Stimulated activated CD4-positive, alpha-beta T cell treated with anti-CD3 and anti-CD28 coated beads, Interleukin-1b, Interleukin-23, amount 100 ng/mL, for 24 hours (primary cell): Measurements from ENCODE around the gene LPCAT2.

Source experiments
- DNase-seq, 4 experiments: peaks; one replicate each; pipeline ENCODE4 v3.0.0-alpha.2; 2020; ENCODE audit warnings: low read depth in 4 of 4, low spot score in 1 of 4

The LPCAT2 gene

DNA sequence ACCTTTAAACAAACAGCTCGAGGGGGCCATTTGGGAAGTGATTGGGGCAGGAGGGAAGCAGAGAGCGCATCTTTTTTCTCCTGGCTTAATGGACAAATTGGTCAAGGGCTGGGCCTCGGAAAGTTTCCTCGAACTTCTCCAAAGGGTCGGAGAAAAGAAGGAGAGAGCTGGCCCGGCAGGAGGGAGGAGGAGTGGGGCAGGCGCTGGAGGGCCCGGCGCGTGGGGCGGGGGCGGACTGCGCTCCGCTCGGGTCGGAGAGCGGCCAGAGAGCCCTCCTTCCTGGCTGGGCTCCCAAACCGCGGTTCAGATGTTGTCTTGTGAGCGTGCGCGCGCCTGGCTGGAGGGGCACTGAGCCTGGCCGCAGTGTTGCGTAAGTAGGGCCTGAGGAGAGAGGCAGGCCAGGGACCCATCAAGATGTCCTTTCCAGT, 28.6 kb upstream of the LPCAT2 start:
- DNase-seq, result no peak

DNA sequence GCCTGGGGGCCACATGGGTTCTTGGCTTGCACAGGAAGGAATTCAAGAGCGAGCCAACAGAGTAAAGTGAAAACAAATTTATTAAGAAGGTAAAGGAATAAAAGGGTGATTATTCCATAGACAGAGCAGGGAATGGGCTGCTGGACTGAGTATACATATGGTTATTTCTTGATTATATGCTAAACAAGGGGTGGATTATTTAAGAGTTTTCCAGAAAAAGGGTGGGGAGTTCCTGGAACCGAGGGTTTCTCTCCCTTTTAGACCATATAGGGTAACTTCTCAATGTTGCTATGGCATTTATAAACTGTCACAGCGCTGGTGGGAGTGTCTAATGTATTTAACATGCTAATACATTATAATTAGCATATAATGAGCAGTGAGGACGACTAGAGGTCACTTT, 27.8 kb upstream of the LPCAT2 start:
- DNase-seq, result no peak

DNA sequence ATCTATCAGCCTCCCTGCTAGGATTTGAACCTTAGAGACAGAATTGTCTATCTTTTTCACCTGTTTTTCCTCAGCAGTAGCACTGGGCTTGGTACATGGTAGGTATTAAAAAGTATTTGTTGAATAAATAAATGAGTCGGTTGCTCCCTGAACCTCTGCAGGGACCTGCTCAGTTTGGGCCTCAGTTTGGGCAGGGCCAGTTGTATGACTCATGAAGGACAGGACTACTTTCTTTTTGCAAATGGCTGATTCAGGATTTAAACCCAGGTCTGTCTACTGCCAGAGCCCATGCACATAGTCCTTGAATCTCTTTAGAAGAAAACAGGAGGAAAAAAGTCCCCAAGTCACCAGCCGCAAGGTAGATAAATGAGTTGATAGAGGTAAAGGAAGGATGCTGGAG, 26.8 kb upstream of the LPCAT2 start:
- DNase-seq, result no peak

DNA sequence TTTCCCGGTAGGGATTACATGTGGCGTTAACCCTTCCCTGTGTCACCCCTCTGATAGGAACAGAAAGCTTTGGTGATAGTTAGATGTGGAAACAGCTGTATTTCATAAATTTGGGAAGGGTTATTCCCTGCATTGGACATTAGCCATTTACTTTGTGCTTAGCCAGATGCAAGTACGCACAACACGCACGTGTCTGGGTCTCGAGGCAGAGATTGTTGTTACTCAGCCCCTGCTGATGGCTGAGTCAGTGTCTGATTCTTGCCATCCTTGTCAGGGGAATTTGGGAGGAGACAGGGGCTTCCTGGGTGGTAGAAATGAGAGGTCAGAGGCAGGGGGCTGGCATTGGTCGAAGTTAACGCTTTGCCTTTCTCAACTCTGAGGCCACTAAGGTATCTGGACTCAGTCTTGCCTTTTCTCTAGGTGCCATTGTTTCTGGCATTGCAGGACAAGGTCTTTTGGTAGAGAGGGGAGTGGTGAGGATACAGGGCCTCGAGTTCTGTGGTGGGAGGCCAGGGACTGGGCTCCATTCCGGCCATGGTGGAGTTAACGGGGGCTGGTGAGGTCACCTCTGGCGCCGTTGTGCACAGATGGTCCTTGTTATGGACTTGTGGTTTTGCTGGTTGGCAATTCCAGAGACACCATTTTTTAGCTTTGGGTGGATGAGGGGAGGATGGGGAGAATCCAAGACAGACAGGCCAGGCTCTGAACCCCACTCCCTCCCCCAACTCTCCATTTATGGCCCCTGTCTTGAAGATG, 21.6 kb upstream of the LPCAT2 start:
- DNase-seq, result no peak

DNA sequence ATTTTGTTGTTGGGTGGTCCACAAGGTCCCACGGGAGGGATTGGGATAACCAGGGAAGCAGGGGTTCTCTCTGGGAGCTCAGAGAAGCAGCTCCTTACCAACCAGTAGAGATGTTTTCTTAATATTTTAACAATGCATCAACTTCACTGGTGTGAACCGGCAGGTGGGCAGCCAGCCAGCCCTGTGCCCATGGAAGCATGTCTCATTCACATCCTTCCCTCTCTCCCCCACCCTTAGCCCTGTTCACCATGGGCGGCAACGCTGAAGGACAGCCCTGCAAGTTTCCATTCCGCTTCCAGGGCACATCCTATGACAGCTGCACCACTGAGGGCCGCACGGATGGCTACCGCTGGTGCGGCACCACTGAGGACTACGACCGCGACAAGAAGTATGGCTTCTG, 20.6 kb upstream of the LPCAT2 start:
- DNase-seq, result no peak

DNA sequence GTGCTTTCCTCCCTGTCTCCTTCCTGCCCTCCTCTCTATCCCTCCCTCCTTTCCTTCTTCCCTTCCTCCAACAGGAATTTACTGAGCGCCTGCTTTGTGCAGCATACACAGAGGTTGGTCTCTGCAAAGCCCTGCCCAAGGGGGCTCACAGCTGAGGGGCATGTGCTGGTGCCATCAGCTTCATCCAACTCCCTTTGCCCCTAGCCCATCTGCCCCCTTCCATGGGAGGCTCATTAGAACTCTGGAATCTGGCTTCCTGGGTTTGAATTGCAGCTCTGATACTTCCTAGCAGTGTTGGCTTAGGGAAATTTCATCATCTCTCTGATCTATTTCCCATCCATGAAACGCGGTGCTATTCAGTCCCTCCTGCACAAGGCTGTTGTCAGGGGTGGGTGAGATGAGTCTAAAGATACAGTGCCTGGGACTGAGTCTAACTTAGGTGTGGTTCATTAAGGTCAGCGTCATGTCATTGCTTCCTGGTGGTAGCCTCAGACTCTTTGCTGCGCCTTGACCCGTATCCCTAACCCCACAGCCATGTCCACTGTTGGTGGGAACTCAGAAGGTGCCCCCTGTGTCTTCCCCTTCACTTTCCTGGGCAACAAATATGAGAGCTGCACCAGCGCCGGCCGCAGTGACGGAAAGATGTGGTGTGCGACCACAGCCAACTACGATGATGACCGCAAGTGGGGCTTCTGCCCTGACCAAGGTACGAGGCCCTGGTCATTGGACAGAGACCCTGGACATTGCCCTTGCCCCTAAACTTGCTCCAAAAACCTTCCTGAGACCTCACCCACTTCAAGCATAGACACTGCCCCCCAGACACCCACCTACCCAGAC, 19.5 kb upstream of the LPCAT2 start:
- DNase-seq, result no peak

DNA sequence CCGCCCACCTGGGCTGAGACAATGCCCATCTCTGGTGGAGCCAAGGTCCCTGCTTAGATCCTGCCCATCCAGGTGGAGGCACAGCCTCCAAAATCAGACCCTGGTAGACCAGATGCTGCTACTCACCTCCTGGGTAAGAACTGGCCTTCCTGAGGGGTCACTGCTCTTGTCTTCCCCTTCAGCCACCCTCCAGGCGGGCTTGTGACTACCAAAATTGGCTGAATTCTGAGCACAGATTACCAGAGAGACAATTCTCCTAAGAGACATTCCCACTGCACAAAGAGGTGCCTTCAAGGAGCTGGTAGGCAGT, 19.0 kb upstream of the LPCAT2 start:
- no peak for DNase-seq

DNA sequence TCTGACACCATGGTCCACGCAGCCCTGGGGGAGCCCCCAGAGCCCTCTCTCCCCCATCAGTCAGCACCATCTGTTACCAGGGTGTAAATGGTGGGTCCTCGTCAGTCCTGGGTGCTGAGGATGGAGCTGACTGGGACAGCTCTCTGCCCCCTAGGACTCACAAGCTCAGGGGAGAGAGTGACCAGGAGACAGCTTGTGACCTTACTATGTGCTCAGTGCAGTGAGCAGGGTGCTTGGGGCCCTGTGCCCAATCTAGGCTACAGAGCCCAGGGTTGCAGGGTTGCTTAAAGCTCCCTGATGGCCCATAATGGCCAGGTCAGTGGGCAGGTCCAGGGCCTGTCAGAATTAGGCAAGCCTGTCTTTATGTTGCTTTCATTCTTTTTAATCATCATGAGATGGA, 18.6 kb upstream of the LPCAT2 start:
- DNase-seq, result no peak

DNA sequence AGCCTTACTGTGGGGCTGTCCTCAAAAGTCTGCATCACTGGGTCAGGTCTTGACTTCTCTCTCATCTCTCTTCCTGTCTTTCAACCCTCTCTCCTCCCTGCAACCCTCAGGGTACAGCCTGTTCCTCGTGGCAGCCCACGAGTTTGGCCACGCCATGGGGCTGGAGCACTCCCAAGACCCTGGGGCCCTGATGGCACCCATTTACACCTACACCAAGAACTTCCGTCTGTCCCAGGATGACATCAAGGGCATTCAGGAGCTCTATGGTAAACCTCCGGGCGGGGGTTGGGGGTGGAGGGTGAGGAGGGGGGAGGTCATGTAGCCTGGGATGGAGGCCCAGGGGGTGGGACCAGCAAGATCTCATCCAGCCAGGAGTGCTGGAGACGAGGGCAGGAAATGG, 17.2 kb upstream of the LPCAT2 start:
- DNase-seq, result no peak

DNA sequence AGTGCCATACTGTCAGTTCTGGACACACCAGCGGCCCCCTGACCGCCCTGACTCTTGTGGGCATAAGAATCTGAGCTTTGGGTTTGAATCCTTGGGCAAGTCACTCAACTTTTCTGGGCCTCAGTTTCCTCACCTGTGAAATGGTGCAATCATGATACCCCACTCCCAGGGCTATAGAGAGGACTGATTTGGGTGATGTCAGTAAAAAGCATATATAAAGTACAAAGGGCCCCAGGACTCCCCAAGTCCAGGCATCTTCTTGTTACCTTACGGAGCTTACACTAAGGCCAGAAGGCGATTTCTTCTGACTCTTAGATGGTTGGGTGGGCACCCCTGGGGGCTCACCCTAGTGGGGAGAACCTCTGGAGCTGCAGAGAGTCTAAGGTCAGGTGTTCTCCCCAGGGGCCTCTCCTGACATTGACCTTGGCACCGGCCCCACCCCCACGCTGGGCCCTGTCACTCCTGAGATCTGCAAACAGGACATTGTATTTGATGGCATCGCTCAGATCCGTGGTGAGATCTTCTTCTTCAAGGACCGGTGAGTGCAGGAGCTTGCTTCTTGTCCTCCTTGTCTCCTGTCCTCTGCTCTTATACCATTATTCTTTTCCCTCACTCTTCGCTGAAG, 16.0 kb upstream of the LPCAT2 start:
- no peak for DNase-seq

DNA sequence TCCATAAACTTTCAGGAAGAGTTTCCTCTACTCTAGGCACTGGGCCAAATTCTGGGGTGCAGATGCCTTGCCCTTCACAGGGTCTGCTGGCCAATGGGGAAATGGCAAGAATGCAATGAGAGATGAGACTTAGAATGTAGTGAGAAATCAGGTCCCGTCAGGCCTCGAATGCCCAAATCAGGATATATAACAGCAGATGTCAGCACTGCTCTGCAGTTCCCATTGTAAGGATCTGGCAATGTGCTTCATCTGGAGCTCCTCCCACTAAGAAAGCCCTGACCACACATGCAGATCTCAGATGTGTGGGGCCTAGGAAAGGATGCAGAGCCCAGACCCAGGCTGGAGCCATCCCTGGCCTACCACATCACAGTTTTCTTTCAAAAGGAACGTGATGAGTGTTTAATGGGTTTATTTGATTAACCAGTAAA, 13.9 kb upstream of the LPCAT2 start:
- DNase-seq, result no peak

DNA sequence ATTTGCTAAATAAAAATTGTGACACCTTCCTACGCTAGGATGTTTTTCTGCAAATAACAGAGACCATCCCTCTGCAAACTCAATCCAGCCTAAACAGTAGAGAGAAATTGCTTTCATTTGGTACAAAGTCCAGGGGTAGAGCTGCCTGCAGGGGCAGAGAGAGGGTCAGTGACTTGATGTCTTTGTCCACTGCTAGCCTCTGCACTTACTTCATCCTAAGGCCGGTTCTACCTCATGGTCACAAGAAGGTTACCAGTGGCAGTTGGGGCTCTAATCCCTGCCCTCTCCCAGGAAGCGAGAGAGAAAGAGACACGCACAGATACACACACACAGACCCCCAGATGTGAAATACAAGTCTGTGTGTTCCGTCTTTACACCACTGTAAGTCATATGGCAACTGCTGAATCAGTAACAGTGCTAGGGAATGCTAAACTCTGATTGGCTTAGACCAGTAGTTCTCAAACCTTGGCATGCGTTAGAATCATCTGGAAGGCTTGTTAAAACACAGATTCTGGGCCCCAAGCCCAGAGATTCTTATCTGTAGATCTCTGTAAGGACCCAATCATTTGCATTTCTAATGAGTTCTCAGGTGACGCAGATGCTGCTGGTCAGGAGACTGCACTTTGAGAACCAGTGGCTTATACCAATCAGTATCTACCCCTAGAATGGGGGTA, 13.1 kb upstream of the LPCAT2 start:
- no peak for DNase-seq

DNA sequence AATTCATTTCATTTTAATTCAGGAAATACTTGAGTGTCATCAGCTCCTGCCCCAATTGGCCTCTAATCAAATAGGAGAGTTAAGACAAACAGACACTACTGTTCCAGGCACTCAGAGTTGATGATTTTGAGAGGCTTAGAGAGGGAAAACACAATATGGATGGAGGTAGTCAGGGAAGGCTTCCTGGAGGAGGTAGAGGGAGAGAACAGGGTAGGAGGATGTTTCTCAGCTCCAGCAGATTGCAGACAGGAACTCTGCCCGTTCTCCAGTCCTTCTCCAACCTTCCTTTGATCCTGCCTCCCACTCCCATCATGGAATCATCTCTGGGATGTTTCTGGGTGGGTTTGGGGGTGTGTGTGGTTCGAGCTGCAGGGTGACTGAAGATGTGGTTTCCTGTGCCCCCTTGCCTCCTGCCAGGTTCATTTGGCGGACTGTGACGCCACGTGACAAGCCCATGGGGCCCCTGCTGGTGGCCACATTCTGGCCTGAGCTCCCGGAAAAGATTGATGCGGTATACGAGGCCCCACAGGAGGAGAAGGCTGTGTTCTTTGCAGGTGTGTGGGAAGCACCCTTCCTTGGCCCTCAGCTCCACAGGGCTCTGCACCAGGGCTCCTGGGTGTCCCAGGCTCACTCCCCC, 12.2 kb upstream of the LPCAT2 start:
- DNase-seq, result no peak

DNA sequence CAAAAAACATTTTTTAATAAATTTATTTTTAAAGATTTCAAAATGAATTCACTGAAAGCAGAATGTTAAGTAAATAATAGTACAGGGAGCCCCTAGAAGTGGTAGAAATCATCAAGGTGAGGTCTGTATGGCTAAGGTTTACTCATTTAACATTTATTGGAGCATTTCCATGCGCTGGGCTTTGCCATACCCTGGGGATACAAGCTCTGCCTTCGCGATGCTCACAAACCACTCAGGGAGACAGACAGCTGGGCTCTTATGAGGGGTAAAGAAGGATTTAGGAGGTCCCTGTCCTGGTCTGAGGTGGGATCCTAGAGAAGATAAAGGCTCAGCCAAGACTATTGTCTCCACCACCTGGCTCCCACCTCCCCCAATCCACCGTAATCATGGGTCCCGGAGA, 11.3 kb upstream of the LPCAT2 start:
- no peak for DNase-seq

DNA sequence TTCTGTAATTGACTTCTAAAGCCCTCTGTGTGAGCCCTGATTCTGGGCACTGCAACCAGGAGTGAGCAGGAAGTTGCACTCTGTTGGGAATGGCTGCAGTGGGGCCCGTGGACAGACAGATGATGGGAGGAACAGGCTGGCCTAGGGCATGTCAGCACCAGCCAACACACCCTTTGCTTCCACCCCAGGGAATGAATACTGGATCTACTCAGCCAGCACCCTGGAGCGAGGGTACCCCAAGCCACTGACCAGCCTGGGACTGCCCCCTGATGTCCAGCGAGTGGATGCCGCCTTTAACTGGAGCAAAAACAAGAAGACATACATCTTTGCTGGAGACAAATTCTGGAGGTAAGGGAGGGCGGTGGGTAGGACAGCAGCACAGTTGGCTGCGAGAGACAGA, 10.8 kb upstream of the LPCAT2 start:
- no peak for DNase-seq

DNA sequence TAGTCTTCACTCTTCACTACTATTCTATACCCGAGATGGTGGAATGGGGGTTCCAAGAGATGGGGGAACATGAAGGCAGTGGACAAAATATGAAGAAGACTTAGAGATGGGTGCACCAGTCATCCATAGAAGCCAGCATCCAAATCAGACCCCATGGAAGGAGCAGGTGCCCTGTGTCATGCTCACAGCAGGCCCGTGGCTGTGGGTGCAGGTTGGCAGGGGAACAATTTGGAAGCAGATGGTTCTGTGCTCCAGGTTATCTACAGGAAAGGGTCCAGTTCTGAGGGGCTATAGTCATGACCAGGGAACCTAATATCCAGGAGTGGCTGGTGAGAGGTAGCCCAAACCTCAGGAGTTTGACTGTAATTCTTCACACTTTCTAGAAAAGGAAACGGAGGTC, 9.6 kb upstream of the LPCAT2 start:
- no peak for DNase-seq

DNA sequence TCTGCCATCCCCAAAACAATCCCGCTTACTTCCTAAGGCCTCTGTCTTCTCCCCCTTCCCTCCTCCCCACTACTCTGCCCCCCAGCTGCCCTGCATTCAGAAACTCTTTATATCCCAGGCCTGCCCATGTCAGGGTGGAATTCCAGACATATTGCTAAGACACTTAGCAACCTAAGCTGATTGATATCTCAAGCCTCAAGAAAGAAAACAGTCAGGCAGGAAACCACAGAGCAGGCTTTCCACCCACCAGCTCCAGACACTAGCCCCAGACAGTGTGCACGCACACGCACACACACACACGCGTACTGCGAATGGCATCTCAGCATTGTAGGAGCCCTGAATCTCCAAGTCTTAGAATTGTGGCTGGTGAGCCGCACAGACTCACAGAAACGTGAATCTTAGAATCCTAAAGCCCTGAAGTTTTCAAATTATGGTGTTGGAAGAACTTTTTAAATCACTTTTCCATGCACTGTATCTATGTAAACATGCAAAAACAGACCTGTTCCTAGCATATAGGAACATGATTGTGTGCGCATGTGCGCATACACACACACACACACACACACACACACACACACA, 8.8 kb upstream of the LPCAT2 start:
- DNase-seq, result peak in 1 of 4 experiments; percentile 1

DNA sequence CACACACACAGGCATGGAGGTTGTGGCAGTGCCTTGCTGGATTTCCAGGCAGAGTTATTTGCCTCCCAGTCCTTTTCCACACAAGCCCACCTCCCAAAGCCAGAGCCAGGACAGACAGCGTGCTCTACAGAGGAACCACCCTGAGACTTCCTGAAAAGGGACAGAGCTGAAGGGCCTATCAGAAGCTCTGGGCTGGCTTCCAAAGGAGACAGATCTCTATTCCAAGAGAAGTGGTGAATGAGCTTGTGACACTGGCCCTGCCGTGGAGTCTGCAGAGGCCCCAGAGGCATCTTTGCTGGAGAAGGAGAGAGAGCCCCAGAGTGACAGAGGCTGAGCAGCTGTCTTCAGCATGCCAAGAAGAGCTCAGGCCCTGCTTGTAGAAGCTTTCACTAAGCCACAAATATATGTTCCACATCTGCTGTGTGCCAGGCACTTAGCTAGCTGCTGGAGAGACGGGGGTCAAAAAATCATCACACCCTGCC, 8.3 kb upstream of the LPCAT2 start:
- no peak for DNase-seq

DNA sequence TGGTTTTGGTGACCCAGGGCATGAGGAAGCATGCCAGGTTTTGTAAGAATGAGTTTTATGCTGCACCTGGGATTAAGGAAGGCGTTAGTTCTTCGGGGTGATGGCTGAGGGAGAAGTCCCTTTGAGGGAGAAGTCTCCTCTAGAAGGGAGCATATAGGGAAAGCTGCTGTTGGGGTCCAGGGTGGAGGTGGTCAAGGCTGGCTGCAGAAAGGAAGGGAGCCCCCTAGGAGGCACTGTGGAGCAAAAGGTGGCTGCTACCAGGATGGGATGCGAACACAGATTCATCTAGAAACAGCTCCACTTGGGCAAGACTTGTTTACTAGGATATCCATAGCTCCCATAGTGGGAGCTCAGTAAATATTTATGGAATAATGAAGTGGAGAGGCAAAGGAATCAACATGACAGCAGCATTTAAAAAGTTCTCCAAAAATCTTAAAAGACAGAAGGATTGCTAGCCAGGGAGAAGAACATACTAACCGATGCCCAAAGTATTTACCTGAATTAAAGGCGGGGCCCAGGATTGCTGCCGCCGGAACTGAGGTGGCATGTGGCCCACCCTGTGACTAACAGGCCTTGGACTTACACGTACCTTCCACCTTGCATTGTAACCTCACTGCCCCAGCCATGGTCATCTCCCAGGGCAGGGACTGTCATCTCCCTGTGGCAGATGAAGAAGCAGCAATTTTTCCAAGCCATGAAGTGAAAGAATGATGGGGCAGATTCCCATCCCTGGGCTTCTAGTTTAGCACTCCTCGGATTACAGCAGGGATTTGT, 7.1 kb upstream of the LPCAT2 start:
- DNase-seq, result no peak

DNA sequence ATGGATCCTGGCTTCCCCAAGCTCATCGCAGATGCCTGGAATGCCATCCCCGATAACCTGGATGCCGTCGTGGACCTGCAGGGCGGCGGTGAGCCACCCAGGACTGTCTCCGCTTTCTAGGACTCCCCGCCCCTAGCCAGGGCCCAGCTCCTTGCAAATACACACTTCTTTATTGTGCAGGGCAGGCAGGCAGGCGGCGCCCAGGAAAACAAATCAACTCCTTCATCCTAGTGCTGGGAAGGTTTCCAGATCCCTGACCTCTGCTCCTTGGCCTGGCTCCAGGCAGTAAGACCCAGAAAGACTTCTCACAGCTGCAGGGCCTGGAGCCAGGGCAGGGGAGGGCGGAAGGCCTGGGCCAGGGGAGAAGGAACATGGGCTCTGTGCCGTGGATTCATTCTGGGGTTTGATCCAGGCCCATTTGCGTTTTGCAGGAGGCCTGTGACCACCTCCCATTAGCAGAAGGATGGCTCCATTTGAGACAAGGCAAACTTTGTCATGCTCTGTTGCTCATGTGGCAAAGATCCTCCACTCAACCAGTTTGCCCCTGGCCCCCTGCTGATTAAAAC, 6.0 kb upstream of the LPCAT2 start:
- no peak for DNase-seq
